ENCODE results near the gene KIFC3.
"Not testable (repeated sequence)": the region's sequence is repeated elsewhere in the genome, so short reads cannot be mapped to it uniquely, and the experiment has no call there.

Gene KIFC3

DNA sequence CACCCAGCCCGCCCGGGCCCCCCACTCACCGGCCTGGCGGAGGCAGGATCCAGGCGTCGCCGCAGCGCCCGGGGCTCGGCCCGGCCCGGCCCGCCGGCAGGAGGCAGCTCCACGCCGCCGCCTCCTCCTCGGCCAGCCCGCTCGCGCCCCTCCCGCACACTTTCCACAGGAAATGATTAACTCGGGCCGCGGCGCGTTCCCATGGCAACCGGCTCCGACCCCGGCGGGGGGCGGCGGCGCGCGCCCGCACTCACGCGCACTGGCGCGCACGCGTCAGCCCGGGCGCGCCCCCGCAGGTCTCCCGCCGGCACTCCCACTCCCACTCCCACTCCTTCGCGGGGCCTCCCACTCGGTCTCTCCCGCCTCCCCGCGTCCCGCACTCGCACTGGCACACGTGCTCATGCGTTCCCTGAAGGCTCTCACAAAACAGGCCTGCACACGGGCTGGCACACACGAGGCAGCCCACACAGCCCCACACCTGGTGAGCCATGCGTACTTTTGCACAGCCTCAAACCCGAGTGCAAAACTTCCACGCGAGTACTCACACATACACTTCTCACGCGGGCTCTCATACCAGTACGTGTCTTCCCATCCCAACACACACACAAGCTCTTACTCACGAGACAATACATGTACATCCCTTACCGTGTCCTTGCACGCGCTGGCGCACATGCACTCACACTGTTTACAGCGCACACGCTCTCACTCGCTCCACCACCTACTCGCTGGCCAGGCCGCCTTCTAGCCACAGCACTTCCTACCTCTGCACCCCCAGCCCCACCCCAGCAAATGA is at the start of gene KIFC3:
KIFC3 (minus strand) TSS at position 151 of the 793 bp plus-strand sequence. CDS start 4,248 bp downstream, outside the sequence.
- DNase-seq (ENCODE audit: low read depth, low spot score): peak; percentile 17

GRCh38 chr16:57848181-57848580 is 45.9 kb upstream of the KIFC3 start:
- DNase-seq (ENCODE audit: low read depth, low spot score): no peak

DNA sequence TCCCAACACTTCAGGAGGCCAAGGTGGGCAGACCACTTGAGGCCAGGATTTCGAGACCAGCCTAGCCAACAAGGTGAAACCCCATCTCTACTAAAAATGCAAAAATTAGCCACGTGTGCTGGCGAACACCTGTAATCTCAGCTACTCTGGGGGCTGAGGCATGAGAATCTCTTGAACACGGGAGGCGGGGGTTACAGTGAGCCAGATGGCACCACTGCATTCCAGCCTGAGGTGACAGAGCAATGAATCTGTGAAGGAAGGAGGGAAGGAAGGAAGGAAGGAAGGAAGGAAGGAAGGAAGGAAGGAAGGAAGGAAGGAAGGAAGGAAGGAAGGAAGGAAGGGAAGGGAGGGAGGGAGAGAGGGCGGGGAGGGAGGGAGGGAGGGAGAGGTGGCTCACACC is 44.6 kb upstream of the KIFC3 start:
- DNase-seq (ENCODE audit: low read depth, low spot score): not testable (repeated sequence)

DNA sequence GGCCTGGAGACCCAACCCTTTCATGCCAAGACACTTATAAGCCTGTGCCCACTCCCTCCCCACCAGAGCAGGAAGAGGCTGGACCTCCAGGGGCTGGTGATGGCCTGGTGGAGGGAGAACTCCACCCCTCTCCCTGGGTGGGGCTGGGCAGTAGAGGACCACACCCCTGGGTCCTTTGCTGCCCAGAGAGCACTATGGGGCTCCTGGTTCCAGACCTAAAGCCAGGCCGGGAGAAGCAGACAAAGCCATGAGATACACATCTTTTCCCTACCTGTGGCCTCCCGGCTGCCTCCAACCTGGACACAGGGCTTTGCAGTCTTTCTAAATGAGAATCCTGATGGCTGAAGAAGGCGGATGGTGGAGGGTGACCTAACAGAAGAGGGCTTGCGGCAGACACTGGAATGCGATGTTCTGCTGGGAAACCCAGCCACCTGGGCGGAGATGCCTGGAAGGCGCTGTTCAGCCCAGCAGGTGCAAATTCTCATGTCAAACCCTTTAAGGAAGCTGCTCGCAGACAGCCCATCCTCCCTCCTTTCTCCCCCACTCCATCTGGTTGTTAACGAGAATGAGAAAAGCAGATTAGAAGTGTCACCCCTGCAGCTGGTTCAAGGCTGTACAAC is 43.9 kb upstream of the KIFC3 start:
- DNase-seq (ENCODE audit: low read depth, low spot score): no peak

DNA sequence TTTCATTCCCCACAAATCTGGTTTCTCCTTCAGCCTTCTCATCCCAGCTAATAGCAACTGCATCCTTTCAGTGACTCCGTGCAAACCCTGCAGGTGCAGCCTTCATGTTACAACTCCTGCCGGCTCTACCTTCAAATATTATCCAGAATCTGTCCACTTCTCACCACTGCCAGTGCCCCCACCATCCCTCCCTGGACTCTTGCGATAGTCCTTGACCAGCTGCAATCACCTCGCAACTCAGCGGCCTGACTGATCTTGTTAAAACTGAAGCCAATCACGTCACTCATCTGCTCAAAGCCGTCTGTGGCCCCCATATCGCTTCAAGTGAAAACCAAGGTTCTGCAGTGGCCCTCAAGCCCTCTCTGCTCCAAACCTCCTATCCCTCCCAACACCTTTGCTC is 42.8 kb upstream of the KIFC3 start:
- DNase-seq (ENCODE audit: low read depth, low spot score): no peak

DNA sequence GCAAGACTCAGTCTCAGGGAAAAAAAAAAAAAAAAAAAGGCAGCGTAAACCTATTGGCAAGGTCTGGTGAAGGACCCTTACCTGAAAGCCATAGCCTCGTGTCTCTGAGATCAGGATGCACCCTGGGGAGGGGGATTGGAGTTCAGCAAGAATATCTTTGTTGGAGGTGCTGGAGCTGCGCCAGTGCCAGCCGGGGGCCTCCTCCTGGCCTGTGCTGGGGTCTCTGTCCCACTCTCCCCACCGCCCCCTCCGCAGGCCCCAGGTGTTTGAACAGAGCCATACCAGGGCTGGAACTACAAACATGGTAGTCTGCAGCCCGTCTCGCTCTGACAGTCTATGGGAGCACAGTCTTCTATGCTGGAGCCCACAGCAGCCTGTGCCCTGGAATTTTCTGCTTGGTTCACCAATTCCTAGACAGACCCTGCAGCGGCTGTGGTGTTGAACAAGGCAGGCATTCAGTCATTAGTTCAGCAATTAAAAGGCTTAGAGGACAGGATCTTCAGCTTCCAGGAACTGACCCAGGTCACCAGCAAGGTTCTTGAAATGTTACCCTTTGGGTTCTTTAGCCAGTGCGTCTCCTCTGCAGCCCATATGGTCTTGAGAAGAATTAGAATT is 42.2 kb upstream of the KIFC3 start:
- no peak for DNase-seq (ENCODE audit: low read depth, low spot score)

DNA sequence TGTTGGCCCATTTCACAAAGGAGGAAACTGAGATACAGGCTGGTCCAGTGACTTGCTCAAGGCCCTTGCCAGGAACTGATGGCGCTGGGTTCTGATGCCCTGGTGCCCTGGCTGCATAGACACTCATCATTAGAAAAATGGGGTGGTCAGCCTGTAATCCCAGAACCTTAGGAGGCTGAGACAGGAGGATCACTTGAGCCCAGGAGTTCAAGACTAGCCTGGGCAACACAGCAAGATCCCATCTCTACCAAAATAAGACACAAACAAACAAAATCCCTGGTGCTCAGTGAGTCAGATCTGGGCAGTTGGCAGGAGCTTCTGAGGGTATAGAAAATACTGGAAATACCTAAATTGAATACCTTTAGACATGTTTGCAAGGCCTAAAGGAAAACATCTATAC is 41.1 kb upstream of the KIFC3 start:
- no peak for DNase-seq (ENCODE audit: low read depth, low spot score)

DNA sequence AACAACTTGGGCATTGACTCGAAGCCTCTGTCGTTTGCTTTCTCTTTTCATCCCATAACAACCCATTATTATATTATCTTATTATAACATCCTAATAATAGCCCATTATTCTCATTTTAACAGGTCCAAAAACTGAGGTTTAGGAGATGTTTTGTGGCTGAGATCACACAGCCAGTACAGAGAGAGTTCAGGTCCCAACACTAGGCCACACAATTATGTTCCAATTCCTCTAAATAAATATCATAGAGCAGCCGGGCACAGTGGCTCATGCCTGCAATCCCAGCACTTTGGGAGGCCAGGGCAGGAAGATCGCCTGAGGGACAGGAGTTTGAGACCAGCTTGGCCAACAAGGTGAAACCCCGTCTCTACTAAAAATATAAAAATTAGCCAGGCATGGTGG is 40.3 kb upstream of the KIFC3 start:
- DNase-seq (ENCODE audit: low read depth, low spot score): no peak

- DNase-seq (ENCODE audit: low read depth, low spot score): no peak
Observed at GRCh38 chr16:57840833-57841232, 38.5 kb upstream of the KIFC3 start.

GRCh38 chr16:57838161-57838560 is 35.9 kb upstream of the KIFC3 start:
- no peak for DNase-seq (ENCODE audit: low read depth, low spot score)

DNA sequence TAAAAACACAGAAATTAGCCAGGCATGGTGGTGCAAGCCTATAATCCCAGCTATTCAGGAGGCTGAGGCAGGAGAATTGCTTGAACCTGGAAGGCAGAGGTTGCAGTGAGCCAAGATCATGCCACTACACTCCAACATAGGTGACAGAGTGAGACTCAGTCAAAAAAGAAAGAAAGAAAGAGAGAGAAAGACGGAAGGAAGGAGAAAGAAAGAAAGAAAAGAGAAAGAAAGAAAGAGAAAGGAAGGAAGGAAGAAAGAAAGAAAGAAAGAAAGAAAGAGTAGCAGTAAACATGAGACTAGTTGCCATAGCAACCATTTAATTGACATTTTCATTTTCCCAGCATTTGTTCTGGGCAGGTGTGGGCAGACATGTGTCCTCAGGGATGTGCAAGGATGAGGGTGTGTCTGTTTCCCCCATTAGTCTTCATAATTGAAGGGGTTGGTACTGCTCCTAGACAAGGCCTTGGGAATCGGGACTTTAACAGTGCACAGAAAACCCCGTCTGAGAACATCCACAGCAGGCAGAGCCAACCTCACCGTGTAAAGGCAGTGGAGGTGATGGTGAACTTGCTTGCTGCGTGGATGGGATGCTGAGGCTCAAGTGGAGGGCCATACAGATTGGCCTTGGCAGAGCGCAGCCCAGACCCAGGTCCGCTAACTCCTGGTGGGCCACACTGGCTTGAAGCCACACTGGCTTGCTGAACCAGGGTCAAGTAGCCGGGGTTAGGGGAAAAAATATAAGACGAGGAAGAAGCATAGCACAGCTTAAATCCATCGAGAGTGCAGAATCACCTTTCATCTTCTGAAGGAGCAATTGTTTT is 35.2 kb upstream of the KIFC3 start:
- no peak for DNase-seq (ENCODE audit: low read depth, low spot score)

GRCh38 chr16:57835439-57835838 is 33.1 kb upstream of the KIFC3 start:
- DNase-seq (ENCODE audit: low read depth, low spot score): not testable (repeated sequence)

DNA sequence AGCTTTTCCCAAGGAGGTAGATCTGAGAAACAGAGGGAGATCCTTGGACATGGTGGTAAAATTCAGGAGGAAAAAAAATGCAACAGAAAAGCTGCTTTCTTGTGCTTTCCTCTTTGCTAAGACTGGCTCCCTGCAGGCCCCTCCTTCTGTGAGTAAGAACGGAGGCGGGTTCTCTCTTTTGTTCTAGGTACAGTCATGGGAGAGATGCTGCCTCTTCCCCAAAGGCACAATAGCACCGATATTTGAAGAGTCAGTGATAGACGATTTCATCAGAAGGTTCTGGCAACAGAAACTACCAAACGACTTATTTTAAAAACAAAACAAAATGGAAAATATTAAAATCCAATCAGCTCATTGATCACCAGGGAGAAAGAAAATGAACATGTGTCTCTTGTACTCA is 32.6 kb upstream of the KIFC3 start:
- DNase-seq (ENCODE audit: low read depth, low spot score): no peak

GRCh38 chr16:57830890-57831484 is 28.7 kb upstream of the KIFC3 start:
- no peak for DNase-seq (ENCODE audit: low read depth, low spot score)

DNA sequence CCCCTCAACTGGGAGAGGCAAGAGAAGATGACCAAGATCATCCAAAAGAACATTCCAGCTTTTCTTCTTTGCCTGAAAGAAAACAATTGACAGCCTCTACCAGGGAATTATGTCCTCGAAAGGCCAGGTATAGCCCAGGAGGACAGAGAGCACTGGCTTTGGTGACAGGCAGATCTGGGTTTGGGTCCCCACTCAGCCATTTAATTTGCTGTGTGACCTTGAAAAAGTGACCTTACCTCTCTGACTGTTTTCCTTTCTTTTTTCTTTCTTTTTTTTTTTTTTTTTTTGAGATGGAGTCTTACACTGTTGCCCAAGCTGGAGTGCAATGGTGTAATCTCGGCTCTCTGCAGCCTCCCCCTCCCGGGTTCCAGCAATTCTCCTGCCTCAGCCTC is 27.7 kb upstream of the KIFC3 start:
- no peak for DNase-seq (ENCODE audit: low read depth, low spot score)

GRCh38 chr16:57828272-57829161 is 26.2 kb upstream of the KIFC3 start:
- DNase-seq (ENCODE audit: low read depth, low spot score): no peak

DNA sequence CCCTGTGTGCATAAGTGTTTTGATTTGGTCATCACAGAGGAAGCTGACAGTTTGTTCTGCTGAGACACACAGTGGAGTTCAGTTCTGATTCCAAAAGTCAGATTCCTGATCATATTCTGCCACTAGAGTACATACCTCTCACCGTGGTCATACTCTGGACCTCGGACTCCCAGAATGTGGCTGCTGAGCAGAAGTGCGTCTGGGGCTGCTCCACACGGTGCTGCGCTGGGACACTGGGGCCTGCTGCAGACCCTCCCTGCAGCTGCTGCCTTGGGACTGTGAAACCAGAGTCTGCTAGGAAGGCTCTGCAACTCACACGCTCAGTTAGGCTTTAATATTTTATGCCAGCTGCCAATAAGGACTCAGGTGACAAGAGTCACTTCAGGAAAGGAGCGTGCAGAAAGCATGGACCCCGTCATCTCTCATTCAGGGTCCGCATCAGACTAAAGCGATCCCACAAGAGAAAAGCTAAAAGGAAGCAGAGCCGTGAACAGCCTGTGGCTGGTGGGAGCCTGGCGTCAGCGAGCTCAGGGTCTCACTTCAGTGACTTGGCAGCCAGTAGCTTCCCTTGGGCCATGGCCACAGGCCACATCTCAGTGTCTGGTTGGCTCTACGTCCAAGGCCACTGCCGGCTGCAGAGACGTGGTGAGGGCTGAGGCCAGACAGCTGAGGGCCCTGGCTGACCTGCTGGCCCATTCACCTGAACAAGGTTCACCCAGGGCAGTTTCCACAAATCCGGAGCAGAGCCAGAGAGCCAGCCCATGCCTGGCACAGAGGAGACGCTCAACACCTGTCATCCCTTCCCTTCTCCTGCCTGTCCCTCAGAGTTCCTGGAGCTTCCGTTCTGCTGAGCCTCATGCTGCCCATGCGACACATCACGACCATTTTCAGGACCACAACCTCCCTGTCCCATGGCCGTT is 24.7 kb upstream of the KIFC3 start:
- no peak for DNase-seq (ENCODE audit: low read depth, low spot score)

- DNase-seq (ENCODE audit: low read depth, low spot score): no peak
Observed at GRCh38 chr16:57826052-57826451, 23.8 kb upstream of the KIFC3 start.

DNA sequence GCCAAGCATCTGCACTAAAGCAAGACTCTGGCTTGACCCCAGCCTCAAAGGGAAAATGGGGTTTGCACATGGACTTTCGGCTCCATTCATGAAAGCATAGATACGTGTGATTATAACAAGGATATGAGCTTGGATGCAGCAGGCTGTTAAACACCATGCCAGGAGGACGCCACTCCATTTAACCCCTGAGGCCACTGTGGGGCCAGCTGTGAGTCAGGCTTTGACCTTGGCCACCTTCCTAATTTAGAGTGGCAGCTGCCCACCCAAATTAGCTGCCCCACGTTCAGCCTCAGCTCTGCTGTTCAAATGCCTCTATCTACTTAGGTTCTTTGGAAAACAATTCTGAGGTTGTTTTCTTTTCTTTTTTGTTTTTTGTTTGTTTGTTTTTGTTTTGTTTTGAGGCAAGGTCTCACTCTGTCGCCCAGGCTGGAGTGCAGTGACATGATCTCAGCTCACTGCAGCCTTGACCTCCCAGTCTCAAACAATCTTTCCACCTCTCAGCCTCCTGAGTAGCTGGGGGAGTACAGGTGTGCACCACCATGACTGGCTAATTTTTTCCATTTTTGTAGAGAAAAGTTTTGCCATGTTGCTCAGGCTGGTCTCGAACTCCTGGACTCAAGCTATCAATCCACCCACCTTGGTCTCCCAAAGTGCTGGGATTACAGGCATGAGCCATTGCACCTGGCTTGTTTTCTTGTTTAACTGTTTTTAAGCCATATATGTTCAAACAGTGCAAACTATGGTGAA is 23.2 kb upstream of the KIFC3 start:
- DNase-seq (ENCODE audit: low read depth, low spot score): no peak
